K562 (cell line): Measurements from ENCODE around the gene PRCC. TPM values are rescaled to one million over a fixed set of nuclear protein-coding genes. Genes with fewer than 3 reads are reported as not detected.
A peak's percentile ranks its signal among the peaks of the same experiment; 100 is the strongest.

ENCODE experiments used
- CEBPB ChIP-seq: fragments of 450-650 bp; IDR thresholded peaks from 2 replicates; pipeline ENCODE4 v1.6.1; 2016; ENCODE audit warnings: missing genetic modification characterization, missing compliant biosample characterization
- DNMT1 ChIP-seq: fragments of 450-650 bp; IDR thresholded peaks from 2 replicates; pipeline ENCODE4 v1.6.1; 2016; ENCODE audit warnings: antibody characterized with exemption, mild to moderate bottlenecking
- EGR1 ChIP-seq: fragments of 450-650 bp; conservative IDR thresholded peaks from 2 replicates; pipeline ENCODE4 v1.6.1; 2017; ENCODE audit warnings: mild to moderate bottlenecking
- FOSL1 ChIP-seq: fragments of 200-800 bp; sonication (Bioruptor generic); conservative IDR thresholded peaks from 2 replicates; pipeline ENCODE4 v1.6.1; 2016; ENCODE audit warnings: missing genetic modification characterization, missing compliant biosample characterization
- L3MBTL2 ChIP-seq: fragments of 450-650 bp; IDR thresholded peaks from 2 replicates; pipeline ENCODE4 v1.6.1; 2016; ENCODE audit warnings: mild to moderate bottlenecking, moderate library complexity
- YY1 ChIP-seq, 3 experiments: IDR thresholded peaks; 2 replicates each; pipeline ENCODE4 v1.6.1; 2011; ENCODE audit warnings: low read length in 2 of 3, mild to moderate bottlenecking in 2 of 3, moderate library complexity in 2 of 3, borderline replicate concordance in 1 of 3, control low read depth in 1 of 3, low read depth in 1 of 3; ENCODE audit not compliant: insufficient read depth in 3 of 3, insufficient replicate concordance in 2 of 3, control insufficient read depth in 1 of 3, insufficient read length in 1 of 3; ENCODE audit errors: extremely low read depth in 1 of 3
- ZFP1 ChIP-seq: fragments of 450-650 bp; formaldehyde crosslinking; IDR thresholded peaks from 2 replicates; pipeline ENCODE4 v1.4.0; 2020; ENCODE audit warnings: mild to moderate bottlenecking, mixed read lengths
- polyA plus RNA-seq, 8 experiments: library from polyadenylated mRNA; depleted of rRNA in 4 of 8; stranded (reverse) in 5 of 8; unstranded in 3 of 8; fragments of >200 nt; fragmentation: Nextera tagmentation in 2 of 8; fragmentation: Illumina TruSeq in 1 of 8; extraction: Ambion mirVana in 2 of 8; extraction: Trizol in 1 of 8; gene quantifications; 2 replicates each; pipeline versions ENCODE4 v1.2.1 to v1.2.3, GENCODE V29; 2011 to 2014; ENCODE audit warnings: inconsistent platforms in 1 of 8, missing spikeins in 1 of 8
- total RNA-seq, 7 experiments: library from RNA; depleted of rRNA in 6 of 7; stranded (reverse); fragments of >200 nt in 6 of 7; fragmentation: Illumina TruSeq in 2 of 7; extraction: Trizol in 2 of 7; gene quantifications; 2 replicates each; pipeline versions ENCODE4 v1.2.1 to v1.2.3, GENCODE V29; 2011 to 2021; ENCODE audit warnings: low replicate concordance in 1 of 7
- TF ChIP-seq, protein P1 (sequence below): fragments of 450-650 bp; IDR thresholded peaks from 2 replicates; pipeline ENCODE4 v1.6.1; 2016; ENCODE audit warnings: mild to moderate bottlenecking, moderate library complexity

Gene PRCC
- total and polyA plus RNA-seq, 9 of the 15 experiments (the other 6 are each of a cell fraction or from before 2014, with no cell fraction given): 23.9 to 201 (median 41.1) TPM

DNA sequence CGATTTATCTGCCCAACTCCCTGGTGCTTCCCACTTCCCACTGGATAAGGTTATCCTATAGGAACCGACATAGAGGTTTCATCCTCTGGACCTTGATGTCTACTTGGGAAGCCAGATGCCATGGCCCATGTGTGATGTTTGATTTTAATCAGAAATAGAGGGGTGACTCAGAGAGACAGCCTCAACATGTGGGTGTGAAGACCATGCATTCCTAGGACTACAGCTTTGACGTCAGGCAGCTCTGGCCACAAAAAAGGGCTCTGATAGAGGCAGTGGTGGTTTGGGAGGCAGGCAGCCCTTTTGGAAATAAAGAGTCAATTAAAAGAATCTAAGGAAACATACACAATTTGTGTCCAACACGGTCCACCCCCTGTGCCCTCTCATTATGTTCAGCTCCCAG, 54.5 kb downstream of the PRCC start (continued):
- TF ChIP-seq, protein P1, sequence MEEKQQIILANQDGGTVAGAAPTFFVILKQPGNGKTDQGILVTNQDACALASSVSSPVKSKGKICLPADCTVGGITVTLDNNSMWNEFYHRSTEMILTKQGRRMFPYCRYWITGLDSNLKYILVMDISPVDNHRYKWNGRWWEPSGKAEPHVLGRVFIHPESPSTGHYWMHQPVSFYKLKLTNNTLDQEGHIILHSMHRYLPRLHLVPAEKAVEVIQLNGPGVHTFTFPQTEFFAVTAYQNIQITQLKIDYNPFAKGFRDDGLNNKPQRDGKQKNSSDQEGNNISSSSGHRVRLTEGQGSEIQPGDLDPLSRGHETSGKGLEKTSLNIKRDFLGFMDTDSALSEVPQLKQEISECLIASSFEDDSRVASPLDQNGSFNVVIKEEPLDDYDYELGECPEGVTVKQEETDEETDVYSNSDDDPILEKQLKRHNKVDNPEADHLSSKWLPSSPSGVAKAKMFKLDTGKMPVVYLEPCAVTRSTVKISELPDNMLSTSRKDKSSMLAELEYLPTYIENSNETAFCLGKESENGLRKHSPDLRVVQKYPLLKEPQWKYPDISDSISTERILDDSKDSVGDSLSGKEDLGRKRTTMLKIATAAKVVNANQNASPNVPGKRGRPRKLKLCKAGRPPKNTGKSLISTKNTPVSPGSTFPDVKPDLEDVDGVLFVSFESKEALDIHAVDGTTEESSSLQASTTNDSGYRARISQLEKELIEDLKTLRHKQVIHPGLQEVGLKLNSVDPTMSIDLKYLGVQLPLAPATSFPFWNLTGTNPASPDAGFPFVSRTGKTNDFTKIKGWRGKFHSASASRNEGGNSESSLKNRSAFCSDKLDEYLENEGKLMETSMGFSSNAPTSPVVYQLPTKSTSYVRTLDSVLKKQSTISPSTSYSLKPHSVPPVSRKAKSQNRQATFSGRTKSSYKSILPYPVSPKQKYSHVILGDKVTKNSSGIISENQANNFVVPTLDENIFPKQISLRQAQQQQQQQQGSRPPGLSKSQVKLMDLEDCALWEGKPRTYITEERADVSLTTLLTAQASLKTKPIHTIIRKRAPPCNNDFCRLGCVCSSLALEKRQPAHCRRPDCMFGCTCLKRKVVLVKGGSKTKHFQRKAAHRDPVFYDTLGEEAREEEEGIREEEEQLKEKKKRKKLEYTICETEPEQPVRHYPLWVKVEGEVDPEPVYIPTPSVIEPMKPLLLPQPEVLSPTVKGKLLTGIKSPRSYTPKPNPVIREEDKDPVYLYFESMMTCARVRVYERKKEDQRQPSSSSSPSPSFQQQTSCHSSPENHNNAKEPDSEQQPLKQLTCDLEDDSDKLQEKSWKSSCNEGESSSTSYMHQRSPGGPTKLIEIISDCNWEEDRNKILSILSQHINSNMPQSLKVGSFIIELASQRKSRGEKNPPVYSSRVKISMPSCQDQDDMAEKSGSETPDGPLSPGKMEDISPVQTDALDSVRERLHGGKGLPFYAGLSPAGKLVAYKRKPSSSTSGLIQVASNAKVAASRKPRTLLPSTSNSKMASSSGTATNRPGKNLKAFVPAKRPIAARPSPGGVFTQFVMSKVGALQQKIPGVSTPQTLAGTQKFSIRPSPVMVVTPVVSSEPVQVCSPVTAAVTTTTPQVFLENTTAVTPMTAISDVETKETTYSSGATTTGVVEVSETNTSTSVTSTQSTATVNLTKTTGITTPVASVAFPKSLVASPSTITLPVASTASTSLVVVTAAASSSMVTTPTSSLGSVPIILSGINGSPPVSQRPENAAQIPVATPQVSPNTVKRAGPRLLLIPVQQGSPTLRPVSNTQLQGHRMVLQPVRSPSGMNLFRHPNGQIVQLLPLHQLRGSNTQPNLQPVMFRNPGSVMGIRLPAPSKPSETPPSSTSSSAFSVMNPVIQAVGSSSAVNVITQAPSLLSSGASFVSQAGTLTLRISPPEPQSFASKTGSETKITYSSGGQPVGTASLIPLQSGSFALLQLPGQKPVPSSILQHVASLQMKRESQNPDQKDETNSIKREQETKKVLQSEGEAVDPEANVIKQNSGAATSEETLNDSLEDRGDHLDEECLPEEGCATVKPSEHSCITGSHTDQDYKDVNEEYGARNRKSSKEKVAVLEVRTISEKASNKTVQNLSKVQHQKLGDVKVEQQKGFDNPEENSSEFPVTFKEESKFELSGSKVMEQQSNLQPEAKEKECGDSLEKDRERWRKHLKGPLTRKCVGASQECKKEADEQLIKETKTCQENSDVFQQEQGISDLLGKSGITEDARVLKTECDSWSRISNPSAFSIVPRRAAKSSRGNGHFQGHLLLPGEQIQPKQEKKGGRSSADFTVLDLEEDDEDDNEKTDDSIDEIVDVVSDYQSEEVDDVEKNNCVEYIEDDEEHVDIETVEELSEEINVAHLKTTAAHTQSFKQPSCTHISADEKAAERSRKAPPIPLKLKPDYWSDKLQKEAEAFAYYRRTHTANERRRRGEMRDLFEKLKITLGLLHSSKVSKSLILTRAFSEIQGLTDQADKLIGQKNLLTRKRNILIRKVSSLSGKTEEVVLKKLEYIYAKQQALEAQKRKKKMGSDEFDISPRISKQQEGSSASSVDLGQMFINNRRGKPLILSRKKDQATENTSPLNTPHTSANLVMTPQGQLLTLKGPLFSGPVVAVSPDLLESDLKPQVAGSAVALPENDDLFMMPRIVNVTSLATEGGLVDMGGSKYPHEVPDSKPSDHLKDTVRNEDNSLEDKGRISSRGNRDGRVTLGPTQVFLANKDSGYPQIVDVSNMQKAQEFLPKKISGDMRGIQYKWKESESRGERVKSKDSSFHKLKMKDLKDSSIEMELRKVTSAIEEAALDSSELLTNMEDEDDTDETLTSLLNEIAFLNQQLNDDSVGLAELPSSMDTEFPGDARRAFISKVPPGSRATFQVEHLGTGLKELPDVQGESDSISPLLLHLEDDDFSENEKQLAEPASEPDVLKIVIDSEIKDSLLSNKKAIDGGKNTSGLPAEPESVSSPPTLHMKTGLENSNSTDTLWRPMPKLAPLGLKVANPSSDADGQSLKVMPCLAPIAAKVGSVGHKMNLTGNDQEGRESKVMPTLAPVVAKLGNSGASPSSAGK: 0 out of 2 replicates have a peak, but pooled peaks have one; percentile 35
- TF ChIP-seq EGR1 (peak; percentile 48), DNMT1 (no peak), ZFP1 (CRISPR knock-in tag) (no peak), YY1 (IDR thresholded peaks at IDR 0.05; ENCODE audit: borderline replicate concordance in 1 of 3, control insufficient read depth in 1 of 3, extremely low read depth in 1 of 3, insufficient read depth in 3 of 3, insufficient read length in 1 of 3, insufficient replicate concordance in 2 of 3, low read depth in 1 of 3, low read length in 2 of 3) (no peak), FOSL1 (tag) (peak; percentile 45; the same call in 1 of the 2 replicates), CEBPB (tag) (no peak), L3MBTL2 (peak; percentile 31; the same call in 1 of the 2 replicates)
